BE2C (cell line): Measurements from ENCODE around the gene NEK9.
A peak's percentile ranks its signal among the peaks of the same experiment; 100 is the strongest.

Experiments
- DNase-seq: peaks from one replicate; pipeline ENCODE4 v3.0.0-alpha.2; 2020
- H3K27me3 ChIP-seq: fragments of 250-450 bp; sonication (Bioruptor Pico); 2 replicates; pipeline ENCODE4 v1.5.1; 2020; ENCODE audit warnings: mild to moderate bottlenecking
- H3K36me3 ChIP-seq: fragments of 250-450 bp; sonication (Bioruptor Pico); 2 replicates; pipeline ENCODE4 v1.5.1; 2020; ENCODE audit warnings: mild to moderate bottlenecking
- H3K4me1 ChIP-seq: fragments of 250-450 bp; sonication (Bioruptor Pico); 2 replicates; pipeline ENCODE4 v1.5.1; 2020
- H3K4me3 ChIP-seq: 2 replicates; pipeline ENCODE4 v1.5.1; 2011; ENCODE audit warnings: low read depth, low read length
- H3K9me3 ChIP-seq: fragments of 250-450 bp; sonication (Bioruptor Pico); 2 replicates; pipeline ENCODE4 v1.5.1; 2020
- CTCF ChIP-seq: IDR thresholded peaks from 2 replicates; pipeline ENCODE4 v1.5.1; 2012; ENCODE audit warnings: mild to moderate bottlenecking, low read depth, low read length

Gene NEK9

GRCh38 chr14:75150150-75150549 lies 23.3 kb upstream of the NEK9 start:
- Histone ChIP-seq H3K27me3 (no peaks in the 10 kb centered on the region), H3K36me3 (peaks cover 35% of the 10 kb centered on the region), H3K4me1 (no peaks in the 10 kb centered on the region), H3K9me3 (no peaks in the 10 kb centered on the region), H3K4me3 (no peak overlapping the region)
- DNase-seq, result no peak
- no peak for TF ChIP-seq CTCF

- H3K36me3 ChIP-seq, result peaks cover 42% of the 10 kb centered on the region
- no peaks in the 10 kb centered on the region for H3K4me1 ChIP-seq
- no peaks in the 10 kb centered on the region for H3K9me3 ChIP-seq
- 0 out of 2 replicates have a peak, but pooled peaks have one; percentile 5 for TF ChIP-seq CTCF
- H3K27me3 ChIP-seq, result no peaks in the 10 kb centered on the region
- H3K4me3 ChIP-seq, result no peak overlapping the region
- no peak for DNase-seq
Measured at GRCh38 chr14:75147423-75148071, 20.7 kb upstream of the NEK9 start.

- Histone ChIP-seq H3K27me3 (no peaks in the 10 kb centered on the region), H3K4me1 (no peaks in the 10 kb centered on the region), H3K9me3 (no peaks in the 10 kb centered on the region), H3K36me3 (peaks cover 23% of the 10 kb centered on the region), H3K4me3 (no peak overlapping the region)
- no peak for TF ChIP-seq CTCF
- DNase-seq, result no peak
Measured at GRCh38 chr14:75144944-75145343, 18.1 kb upstream of the NEK9 start.

GRCh38 chr14:75143761-75144527 lies 17.1 kb upstream of the NEK9 start:
- Histone ChIP-seq H3K9me3 (no peaks in the 10 kb centered on the region), H3K36me3 (peaks cover 18% of the 10 kb centered on the region)

GRCh38 chr14:75142494-75142893 lies 15.6 kb upstream of the NEK9 start:
- peaks cover 22% of the 10 kb centered on the region for H3K36me3 ChIP-seq
- H3K9me3 ChIP-seq, result no peaks in the 10 kb centered on the region
- no peak for DNase-seq
- TF ChIP-seq CTCF, result no peak
- H3K4me3 ChIP-seq, result no peak overlapping the region
- H3K27me3 ChIP-seq, result no peaks in the 10 kb centered on the region
- no peaks in the 10 kb centered on the region for H3K4me1 ChIP-seq

More at GRCh38 chr14:75143761-75144527, 17.1 kb upstream of the NEK9 start:
- Histone ChIP-seq H3K4me3 (no peak overlapping the region), H3K4me1 (no peaks in the 10 kb centered on the region), H3K27me3 (no peaks in the 10 kb centered on the region)
- DNase-seq, result no peak
- TF ChIP-seq CTCF, result no peak

- Histone ChIP-seq H3K4me3 (no peak overlapping the region), H3K27me3 (no peaks in the 10 kb centered on the region), H3K4me1 (no peaks in the 10 kb centered on the region), H3K9me3 (no peaks in the 10 kb centered on the region), H3K36me3 (peaks cover 18% of the 10 kb centered on the region)
- DNase-seq, result peak; percentile 24
- peak; percentile 72 for TF ChIP-seq CTCF
Measured at GRCh38 chr14:75141967-75142366, 15.1 kb upstream of the NEK9 start.
